GM21529 (cell line): ENCODE results near the gene HAND2.

Experiments
- ATAC-seq: cut with Tn5 transposase; IDR thresholded peaks from one replicate; pipeline ENCODE4 v1.9.1; 2021; ENCODE audit not compliant: unreplicated experiment

HAND2 gene

DNA sequence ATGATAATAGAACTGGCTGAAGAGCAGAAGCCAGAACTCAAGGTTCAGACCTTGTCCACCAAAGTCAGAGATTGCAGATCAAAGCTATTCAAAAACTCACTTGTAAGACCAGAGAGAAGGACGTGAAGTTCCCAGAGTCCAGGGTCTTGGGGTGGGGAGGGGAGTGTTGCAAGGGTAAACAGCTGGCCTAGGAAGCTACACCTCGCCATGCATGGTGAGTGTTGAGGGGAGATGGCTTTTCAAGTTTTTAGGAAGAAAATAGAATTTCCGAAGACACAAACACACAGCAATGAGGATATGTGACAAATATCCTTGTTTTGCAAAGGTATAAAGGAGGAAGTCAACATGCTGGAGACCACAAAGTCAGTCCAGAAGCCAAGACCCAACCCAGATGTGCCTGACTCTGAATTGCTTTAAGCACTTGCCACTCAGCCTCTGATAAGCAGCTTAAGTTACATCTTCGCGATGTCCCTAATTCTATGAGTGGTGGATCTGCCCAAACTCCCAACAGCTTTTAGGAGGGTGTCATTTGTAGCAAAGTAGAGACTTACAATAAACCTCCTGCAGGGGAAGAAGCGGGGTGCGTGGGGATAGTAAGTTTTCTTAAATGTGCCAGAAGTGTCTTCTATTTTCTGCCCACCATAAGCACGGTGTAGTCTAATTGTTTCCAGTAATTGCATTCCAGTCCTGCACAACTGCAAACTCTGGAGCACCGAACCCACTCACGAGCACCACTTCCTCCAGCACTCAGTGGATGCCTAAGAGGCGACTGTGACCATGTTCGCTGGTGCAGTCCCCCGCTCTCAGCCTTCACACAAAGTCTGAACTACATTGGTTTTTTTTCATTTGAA lies 26.5 kb downstream of the HAND2 start:
- no peak for ATAC-seq

DNA sequence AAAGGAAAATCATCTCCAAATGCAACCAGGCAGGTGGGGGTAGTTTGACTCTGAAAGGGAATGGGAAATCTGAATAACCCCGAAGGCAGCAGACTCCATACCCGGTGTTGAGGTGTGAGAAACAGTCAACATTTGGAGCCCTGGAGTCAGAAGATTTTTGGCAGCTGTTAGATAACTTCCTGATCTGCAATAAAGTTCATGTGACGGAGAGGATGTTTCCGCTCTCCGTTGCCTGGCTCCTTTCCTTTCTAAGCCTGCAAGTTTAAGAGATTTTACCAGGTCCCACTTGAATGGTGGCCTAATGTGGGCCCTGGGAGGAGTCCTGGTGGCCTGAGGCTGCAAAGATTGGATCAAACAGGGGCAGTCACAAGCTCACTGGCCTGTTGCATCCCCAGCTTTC lies 27.7 kb downstream of the HAND2 start:
- ATAC-seq, result no peak

DNA sequence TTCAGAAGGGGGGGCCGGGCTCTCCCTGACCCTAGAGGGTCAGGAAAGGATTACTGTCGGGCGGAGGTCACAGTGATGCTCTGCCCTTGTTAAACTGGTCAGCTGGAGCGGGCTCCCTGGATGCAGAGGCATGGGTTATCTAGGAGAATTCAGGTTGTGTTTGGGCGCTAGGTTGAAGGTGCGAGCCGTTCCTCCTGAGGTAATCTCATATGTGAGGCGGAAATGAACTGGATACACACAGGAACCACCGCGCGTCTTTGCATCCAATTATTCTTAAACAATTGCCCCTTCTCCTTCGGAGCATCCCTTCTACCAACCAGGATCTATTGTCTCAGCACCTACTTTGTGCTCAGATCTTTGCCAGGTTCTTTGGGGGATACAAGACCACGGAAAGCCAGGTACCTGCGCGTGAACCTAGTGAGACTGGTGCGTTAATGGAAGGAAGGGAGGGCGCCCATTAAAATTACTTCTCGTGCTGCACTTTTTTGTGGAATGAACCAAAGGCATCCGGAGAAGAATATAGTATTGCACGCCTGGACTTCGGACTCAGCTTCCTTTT lies 28.4 kb downstream of the HAND2 start:
- no peak for ATAC-seq

DNA sequence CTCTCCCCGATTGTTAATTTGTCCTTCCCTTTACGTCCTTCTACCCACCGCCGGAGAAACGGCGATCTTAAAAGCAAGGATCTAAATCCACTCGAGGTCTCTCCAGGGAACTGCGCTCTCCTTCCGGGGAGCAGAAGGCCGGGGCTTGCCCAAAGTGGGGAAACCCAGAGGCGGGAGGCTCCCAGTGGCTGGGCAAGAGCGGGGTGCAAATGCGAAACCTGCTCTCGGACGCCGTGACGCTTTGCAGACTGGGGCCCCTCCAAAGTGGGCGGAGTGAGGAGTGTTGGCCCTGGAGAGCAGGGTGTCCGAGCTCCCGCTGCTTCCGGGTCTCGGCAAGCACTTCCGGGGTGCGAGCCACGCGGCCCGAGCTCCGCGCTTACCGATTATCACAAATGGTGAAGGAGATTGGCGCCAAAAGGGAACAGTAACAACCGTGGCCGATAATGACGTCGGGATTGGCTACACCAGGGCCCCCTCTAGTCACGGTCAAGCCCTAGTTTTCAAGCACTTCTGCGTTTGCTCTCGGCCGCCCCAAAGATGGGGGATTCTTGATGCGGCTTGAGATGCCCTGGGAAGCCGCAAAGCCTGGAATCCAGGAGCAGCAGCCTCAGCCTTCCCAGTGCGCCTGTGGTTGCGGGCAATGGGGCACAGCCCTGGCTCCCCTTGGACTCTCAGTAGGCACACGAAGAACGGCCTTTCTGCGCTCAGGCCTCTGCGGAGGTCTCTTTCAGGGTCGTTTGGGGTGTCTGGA lies 29.0 kb downstream of the HAND2 start:
- no peak for ATAC-seq

DNA sequence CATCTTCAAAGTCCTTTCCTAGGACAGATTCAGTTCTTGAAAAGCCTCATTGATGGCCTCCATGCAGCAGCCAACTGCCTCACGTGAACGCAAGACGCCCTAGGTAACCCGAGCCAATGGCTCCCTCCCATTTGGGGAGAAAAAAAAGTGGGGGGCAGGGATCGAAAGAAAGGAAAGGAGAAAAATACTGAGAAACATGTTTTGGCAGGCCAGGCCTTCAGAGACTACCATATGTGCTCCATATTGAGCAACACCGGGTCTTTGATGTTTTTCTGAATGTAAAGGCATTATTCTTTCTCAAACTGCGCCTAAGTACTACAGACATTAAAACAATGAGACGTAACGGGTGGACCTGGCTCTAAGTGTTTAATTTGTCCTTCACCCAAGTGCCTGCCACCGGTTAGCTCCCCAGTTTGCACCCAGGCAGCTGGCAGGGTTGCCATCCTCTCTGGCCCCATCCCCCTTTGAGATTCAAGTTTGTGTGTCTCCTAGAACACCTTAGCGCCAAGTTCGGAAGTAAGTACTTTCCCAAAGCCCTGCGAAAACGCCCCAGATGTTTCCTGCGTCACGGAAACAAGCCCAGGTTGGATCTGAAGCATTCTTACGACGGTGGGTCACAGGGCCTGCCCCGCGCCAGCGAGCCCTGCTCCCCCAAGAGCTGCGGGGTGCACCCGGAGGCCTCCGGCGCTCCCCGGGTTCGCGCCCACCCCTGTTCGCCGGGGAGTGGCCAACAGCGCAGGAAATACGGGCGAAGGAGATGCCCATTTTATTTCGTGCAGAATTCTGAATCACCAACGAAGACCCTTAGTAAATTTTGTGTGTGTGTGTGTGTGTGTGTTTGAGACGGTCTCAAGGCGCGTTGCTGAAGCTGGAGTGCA lies 30.1 kb downstream of the HAND2 start:
- ATAC-seq, result no peak

DNA sequence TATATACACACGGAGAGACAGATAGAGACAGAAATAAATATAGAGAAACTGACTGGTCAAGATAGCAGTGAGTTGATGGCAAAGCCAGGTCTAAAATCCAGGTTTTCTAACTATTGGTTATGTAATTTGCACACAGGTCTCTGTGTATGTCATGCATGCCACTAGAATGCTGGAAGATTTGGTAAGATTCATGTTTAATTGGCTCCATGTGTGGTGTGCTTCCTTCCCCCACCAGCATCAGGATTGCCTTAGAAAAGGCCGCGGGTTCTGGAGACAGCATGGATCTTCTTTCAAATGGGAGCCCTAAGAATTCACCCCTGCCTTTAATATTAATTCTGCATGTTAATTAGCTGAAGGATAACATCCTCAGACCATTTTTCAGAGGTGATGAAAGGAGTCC lies 31.3 kb downstream of the HAND2 start:
- no peak for ATAC-seq

DNA sequence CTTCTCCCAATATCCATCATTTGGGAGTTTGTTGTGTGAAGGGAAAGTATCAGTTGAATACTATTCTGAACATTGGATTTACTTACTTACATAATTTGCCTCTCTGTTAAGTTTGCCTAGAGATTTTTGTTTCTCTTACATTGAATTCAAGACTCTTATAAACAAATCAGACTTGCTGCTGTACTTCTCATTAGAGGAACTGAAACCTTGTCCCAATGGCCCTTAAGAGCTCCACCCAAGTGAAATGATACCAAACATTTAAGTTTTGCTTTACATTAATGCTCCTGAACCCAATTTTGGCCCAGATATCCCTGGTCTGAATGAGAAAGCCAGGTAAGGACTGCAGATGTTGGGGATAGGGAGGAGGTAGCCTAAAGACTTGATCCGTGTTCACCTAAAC lies 32.0 kb downstream of the HAND2 start:
- ATAC-seq, result peak; percentile 38

DNA sequence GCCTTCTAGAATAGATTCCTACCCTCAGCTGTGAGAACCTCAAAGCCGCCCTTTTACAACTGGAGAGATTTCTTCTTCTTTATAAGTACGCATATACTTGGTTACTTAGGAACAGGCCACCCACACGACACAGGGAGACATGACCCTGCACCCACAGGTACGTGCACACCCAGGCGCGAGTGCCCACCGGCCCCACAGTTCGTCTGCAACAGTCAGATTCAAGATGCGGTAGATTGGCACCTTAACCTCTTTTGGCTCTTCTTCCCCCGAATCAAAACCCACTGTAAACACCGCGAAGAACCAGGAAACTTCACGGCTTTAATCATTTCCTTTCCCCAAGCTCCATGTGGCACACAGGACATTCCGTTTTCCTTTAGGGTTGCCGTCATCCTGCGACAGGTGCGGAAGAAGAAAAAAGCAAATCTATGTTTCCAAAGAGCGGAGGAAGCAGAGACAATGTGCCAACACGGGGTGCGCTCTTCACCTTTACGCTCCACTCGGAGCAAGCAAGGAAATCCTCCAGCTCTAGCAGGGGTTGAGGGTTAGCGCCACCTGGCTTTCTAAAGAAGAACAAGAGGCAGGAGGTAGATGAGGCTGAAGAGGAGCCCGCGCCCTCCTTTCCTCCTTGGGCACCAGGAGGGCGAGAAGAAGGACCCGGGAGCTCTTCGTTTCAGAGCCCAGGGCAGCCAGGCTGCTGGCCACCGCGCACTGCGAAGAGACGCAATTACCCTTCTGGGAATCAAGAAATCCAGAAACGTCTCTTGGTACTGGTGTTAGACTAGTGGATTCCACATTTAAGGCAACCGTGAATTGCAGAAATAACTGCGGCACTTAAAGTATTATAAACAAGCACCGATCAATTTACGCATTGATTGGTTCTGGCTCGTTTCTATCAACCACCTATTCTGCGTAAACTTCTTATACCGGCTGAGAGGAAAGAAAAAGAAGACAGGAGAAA lies 35.7 kb downstream of the HAND2 start:
- ATAC-seq, result peak; percentile 98

DNA sequence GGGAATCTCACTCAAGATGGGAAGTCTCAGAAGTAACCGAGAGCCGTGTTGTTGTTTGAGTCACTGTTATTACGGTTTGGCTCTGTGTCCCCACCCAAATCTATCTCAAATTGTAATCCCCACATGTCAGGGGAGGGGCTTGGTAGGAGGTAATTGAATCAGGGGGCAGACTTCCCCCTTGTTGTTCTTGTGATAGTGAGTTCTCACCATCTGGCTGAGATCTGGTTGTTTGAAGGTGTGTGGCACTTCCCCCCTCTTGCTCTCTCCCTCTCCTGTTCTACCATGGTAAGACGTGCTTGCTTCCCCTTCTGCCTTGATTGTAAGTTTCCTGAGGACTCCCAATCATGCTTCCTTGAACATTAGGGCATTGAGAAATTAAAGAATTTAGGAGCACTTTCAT lies 37.0 kb downstream of the HAND2 start:
- ATAC-seq, result no peak

DNA sequence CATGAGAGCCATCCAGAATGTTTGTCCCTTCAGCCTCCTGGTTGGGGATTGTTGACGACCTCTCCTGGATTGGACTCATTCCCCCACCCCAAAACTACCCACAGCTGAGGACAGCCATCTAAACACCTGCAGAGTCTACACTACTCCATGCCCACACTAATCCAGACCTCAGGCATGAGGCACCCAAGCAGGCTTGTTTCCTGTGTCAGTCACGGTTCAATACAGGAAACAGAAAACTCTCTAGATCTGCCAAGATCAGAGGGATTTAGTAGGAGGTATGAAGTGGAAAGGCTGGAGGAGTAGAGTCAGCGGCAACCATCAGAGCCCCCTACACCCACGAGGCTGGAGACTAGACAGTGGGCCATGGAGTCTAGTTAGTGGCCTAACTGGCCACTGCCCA lies 37.7 kb downstream of the HAND2 start:
- ATAC-seq, result no peak

DNA sequence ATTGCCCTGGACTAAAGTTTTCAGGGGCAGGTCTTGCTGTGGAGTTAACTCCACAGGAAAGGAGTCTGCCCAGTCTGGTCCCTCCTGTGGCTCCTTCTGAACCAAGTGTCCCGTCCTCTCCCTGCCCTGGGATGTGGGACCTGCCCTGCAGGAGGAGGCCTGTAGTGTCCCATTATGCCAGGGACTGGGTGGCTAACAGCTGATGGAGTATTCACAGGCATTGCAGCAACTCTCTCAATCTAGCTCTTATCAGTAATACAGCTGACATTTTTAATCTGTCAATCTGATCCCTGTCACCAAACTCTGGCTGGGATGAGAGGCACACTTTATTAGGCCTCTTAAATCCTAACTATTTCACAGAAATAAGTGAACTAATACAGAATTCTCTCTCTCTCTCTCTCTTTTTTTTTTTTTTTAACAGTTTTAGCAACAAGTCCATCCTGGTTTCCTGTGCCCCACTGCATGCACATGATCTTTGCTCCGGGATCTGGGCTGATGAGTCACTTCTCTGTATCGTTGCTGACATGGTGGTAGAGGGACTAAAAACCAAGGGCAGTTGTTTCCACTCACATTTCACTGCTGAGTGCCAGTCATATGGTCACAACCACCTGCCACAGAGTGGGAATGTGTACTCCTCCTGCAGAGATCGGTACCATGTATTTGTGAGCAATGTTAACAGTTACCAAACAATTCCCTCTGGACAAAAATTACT lies 39.1 kb downstream of the HAND2 start:
- no peak for ATAC-seq

DNA sequence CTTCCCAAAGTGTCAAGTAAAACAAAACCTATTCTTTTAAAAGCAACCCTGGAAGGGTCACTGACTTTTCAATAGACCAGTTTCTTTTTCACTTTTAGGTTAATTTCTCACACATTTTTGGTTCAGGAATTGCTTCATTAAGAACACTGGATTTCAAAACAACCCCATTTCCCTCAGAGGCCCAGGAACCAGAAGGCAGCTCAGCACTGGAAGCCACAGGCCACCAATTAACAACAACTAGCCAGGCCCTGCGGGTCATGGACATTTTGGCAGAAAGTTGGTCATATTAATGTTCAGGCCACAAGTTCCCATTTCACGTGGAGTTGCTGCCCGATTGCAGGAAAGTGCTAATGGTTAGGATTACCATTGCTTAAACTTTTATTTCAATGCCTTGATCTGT lies 39.8 kb downstream of the HAND2 start:
- no peak for ATAC-seq

DNA sequence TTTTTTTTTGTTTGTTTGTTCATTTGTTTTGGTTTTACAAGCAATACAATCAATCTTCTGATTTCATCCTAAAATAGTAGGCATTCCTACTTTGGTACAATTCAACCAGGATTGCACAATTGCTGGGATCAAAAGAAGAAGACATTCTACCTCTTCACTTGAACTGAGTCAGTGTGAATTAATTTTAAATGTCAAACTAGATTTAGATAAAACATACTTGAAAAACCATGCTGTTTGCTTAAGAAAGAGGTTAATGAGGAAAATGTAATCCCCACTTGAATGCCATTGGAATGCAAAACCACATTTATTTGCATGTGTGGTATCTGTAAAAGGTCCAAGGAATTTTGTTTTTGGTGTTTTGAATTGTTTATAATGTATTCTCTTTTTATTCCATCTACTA lies 40.5 kb downstream of the HAND2 start:
- no peak for ATAC-seq

DNA sequence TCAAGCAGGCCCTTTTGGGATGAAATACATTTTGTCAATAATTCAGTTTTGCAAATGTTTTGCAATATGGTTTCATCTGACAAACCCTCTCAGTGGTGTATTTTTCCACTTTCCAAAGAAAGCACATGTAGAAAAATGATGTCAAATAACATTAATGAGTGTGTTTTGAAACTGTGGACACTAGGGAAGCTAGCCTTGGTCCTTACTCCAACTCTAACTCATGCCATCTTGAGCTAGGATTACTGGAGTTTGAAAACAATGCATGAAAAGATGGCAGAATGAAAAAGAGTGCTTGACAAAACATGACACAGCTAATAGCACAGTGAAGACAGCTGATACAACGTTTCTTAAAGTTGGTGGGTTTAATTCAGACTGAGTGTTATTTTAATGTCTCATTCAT lies 41.4 kb downstream of the HAND2 start:
- no peak for ATAC-seq

DNA sequence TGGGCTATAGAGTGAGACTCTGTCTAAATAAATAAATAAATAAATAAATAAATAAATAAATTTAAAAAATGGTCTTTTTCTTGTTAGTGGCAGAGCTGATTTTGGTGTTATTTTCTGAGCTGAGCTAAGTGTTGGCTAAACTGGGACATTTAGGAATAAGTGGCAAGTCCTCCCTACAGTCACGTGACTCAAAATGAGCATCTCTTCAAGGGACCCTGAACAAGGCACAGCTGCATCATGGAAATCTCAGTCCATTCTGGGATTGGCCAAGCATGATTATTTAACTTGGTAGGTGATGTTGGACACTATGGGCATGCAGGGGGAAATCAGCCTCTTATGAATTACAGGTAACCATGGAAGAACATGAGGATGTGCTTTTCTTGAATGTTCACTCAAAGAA lies 42.0 kb downstream of the HAND2 start:
- no peak for ATAC-seq

DNA sequence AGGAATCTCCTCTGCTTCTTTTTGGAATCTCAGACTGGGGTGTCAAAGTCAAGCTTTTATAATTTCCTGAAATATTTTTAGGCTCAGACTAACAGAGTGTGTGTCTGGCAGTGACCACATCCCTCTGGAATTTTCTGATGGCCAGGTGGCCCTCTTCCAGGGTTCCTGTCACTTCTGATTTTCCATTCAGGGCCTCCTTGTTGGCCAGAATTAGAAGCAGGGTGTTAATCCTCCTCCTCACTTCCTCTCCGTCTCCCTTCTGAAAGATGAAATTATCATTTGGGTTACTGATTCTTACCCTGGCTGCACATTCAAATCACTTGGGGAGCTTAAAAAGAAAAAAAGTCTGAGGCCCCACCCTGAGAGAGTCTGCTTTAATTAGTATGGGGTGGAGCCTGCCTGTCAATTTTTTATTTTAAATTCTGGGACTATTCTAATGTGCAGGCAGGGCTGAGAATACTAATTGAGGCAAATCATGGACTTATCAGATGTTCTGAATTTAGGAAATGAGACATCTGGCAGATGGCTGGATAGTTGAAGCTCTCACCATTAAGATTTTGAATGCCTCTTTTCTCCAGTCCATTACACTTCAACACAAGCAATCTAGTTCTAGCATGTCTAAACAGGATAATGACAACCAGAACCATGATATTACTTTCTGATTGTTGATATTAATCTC lies 43.2 kb downstream of the HAND2 start:
- ATAC-seq, result no peak

DNA sequence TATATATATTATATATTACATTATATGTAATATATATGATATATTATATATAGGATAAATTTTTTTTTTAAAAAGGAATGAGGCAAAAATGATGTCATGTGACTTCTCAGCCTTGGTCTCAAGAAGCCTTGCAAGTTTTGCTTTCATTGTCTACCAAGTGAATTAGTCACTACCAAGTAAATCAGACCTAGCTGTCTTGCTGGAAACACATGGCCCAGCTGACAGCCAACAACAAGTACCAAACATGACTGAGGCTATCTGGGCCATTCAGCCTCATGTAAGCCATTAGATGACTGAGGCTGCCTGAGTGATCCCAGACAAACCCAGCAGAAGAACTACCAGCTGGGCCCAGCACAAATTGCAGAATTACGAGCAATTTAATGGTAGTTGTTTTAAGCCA lies 44.9 kb downstream of the HAND2 start:
- ATAC-seq, result no peak

DNA sequence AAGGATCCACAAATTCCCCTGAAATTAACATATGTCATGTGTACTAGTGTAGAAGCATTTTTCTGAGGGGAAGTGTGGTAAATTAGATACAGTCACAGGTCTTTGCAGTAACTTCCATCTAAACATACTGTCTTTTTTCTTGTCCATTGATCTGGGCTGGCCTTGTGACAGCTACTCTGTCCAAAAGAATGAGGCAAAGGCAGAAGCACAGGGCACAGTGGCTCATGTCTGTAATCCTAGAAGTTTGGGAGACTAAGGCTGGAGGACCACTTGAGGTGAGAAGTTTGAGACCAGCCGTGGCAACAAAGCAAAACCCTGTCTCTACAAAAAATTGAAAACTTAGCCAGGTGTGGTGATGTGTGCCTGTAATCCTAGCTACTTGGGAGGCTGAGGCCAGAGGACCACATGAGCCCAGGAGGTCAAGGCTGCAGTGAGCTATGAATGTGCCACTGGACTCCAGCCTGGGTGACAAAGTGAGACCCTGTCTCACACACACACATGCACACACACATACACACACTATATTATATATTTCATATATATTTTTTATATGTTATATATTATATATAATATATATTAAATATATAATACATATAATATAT lies 47.6 kb downstream of the HAND2 start:
- no peak for ATAC-seq

DNA sequence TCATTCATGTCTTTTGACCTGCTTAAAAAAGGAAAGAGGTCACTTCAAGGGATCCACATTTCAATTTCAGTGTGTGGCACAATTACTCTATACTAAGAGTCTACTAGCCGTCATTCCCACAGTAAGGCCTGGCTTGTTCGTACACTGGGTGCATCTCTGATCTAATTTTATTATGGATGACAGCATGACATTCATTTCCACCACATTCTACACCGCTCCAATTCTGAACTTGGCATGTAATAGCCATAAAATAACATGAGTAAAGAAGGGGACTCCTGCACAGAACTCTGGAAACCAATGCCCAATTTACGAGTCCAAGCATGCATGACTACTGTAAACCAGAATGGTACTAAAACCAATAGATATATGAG lies 51.1 kb downstream of the HAND2 start:
- no peak for ATAC-seq
